Duodenal mucosa (tissue), 2 donors: ENCODE results near the gene SRP54.
"Not testable (repeated sequence)": the region's sequence is repeated elsewhere in the genome, so short reads cannot be mapped to it uniquely, and the experiment has no call there.

Experiments
- H3K27ac ChIP-seq: one replicate; pipeline ENCODE4 v1.7.0; 2013; ENCODE audit warnings: low read depth, low read length
- H3K27me3 ChIP-seq, 2 donors: one replicate each; pipeline ENCODE4 v1.7.0; 2013; ENCODE audit warnings: low read length in 2 of 2, control low read depth in 1 of 2; ENCODE audit not compliant: insufficient read depth in 2 of 2, control insufficient read depth in 1 of 2
- H3K36me3 ChIP-seq, 2 donors: one replicate each; pipeline ENCODE4 v1.7.0; 2013; ENCODE audit warnings: low read length in 2 of 2, control low read depth in 1 of 2; ENCODE audit not compliant: insufficient read depth in 2 of 2, control insufficient read depth in 1 of 2
- H3K4me1 ChIP-seq, 2 donors: one replicate each; pipeline ENCODE4 v1.7.0; 2013; ENCODE audit warnings: low read length in 2 of 2, control low read depth in 1 of 2; ENCODE audit not compliant: insufficient read depth in 2 of 2, control insufficient read depth in 1 of 2
- H3K4me3 ChIP-seq, 2 donors: one replicate each; pipeline ENCODE4 v1.7.0; 2013; ENCODE audit warnings: low read length in 2 of 2, low read depth in 1 of 2
- H3K9ac ChIP-seq, 2 donors: one replicate each; pipeline ENCODE4 v1.7.0; 2013; ENCODE audit warnings: low read length in 2 of 2, low read depth in 1 of 2
- H3K9me3 ChIP-seq, 2 donors: one replicate each; pipeline ENCODE4 v1.7.0; 2013; ENCODE audit warnings: low read length in 2 of 2, control low read depth in 1 of 2; ENCODE audit not compliant: control insufficient read depth in 1 of 2

Gene SRP54

GRCh38 chr14:35001621-35002020, 18.8 kb downstream of the SRP54 start:
- H3K36me3 ChIP-seq, result peaks cover 0 to 18% of the 10 kb centered on the region in 2 donors
- no peak overlapping the region for H3K4me3 ChIP-seq
- no peak overlapping the region for H3K9ac ChIP-seq
- no peaks in the 10 kb centered on the region for H3K27me3 ChIP-seq
- H3K27ac ChIP-seq, result no peak overlapping the region
- H3K4me1 ChIP-seq, result no peaks in the 10 kb centered on the region
- H3K9me3 ChIP-seq, result no peaks in the 10 kb centered on the region

GRCh38 chr14:35004839-35005238, 22.0 kb downstream of the SRP54 start:
- Histone ChIP-seq H3K36me3 (peaks cover 7 to 22% of the 10 kb centered on the region in 2 donors), H3K4me1 (no peaks in the 10 kb centered on the region), H3K27ac (no peak overlapping the region)

GRCh38 chr14:35016568-35016967, 33.8 kb downstream of the SRP54 start:
- H3K9me3 ChIP-seq, result no peaks in the 10 kb centered on the region
- no peaks in the 10 kb centered on the region for H3K4me1 ChIP-seq
- no peak overlapping the region for H3K4me3 ChIP-seq
- H3K9ac ChIP-seq, result no peak overlapping the region
- H3K27ac ChIP-seq, result no peak overlapping the region
- H3K27me3 ChIP-seq, result no peaks in the 10 kb centered on the region
- H3K36me3 ChIP-seq, result peaks cover 21 to 69% of the 10 kb centered on the region in 2 donors

More at GRCh38 chr14:35004839-35005238, 22.0 kb downstream of the SRP54 start:
- Histone ChIP-seq H3K4me3 (no peak overlapping the region), H3K27me3 (no peaks in the 10 kb centered on the region), H3K9me3 (no peaks in the 10 kb centered on the region), H3K9ac (no peak overlapping the region)

GRCh38 chr14:35020713-35021112, 37.9 kb downstream of the SRP54 start:
- H3K27ac ChIP-seq, result no peak overlapping the region
- H3K36me3 ChIP-seq, result peaks cover 29 to 66% of the 10 kb centered on the region in 2 donors
- H3K4me1 ChIP-seq, result no peaks in the 10 kb centered on the region
- no peak overlapping the region for H3K4me3 ChIP-seq
- no peak overlapping the region for H3K9ac ChIP-seq
- H3K9me3 ChIP-seq, result no peaks in the 10 kb centered on the region
- H3K27me3 ChIP-seq, result no peaks in the 10 kb centered on the region

GRCh38 chr14:35028435-35028834, 45.6 kb downstream of the SRP54 start:
- no peak overlapping the region for H3K4me3 ChIP-seq
- H3K9me3 ChIP-seq, result no peaks in the 10 kb centered on the region
- H3K27me3 ChIP-seq, result no peaks in the 10 kb centered on the region
- H3K27ac ChIP-seq, result no peak overlapping the region
- H3K36me3 ChIP-seq, result peaks cover 24 to 54% of the 10 kb centered on the region in 2 donors
- no peak overlapping the region for H3K9ac ChIP-seq
- H3K4me1 ChIP-seq, result no peaks in the 10 kb centered on the region

GRCh38 chr14:35032562-35032961, 49.8 kb downstream of the SRP54 start:
- Histone ChIP-seq H3K27ac (no peak overlapping the region), H3K4me3 (no peak overlapping the region), H3K9ac (no peak overlapping the region), H3K27me3 (no peaks in the 10 kb centered on the region), H3K4me1 (no peaks in the 10 kb centered on the region), H3K9me3 (peaks cover 0 to 4% of the 10 kb centered on the region in 2 donors), H3K36me3 (peaks cover 15 to 26% of the 10 kb centered on the region in 2 donors)

GRCh38 chr14:35034440-35034833, 51.6 kb downstream of the SRP54 start:
- Histone ChIP-seq H3K27me3 (no peaks in the 10 kb centered on the region), H3K36me3 (peaks cover under 1 to 14% of the 10 kb centered on the region in 2 donors), H3K4me1 (no peaks in the 10 kb centered on the region), H3K27ac (no peak overlapping the region), H3K4me3 (no peak overlapping the region), H3K9ac (no peak overlapping the region), H3K9me3 (peaks cover 0 to 4% of the 10 kb centered on the region in 2 donors)

GRCh38 chr14:35034944-35035554, 52.3 kb downstream of the SRP54 start:
- H3K4me1 ChIP-seq, H3K27me3 ChIP-seq, H3K27ac ChIP-seq, H3K4me3 ChIP-seq, H3K9me3 ChIP-seq, H3K9ac ChIP-seq: not testable (repeated sequence)
- H3K36me3 ChIP-seq, result peaks cover 0 to 14% of the 10 kb centered on the region in 2 donors

GRCh38 chr14:35038312-35038711, 55.5 kb downstream of the SRP54 start:
- H3K36me3 ChIP-seq, H3K9me3 ChIP-seq, H3K27me3 ChIP-seq, H3K9ac ChIP-seq, H3K27ac ChIP-seq, H3K4me1 ChIP-seq, H3K4me3 ChIP-seq: not testable (repeated sequence)

- Histone ChIP-seq H3K27me3 (no peaks in the 10 kb centered on the region), H3K36me3 (no peaks in the 10 kb centered on the region), H3K27ac (no peak overlapping the region), H3K4me1 (no peaks in the 10 kb centered on the region), H3K9ac (no peak overlapping the region), H3K4me3 (no peak overlapping the region), H3K9me3 (no peaks in the 10 kb centered on the region)
Observed at GRCh38 chr14:35042632-35043031, 59.8 kb downstream of the SRP54 start.

GRCh38 chr14:35043046-35043445, 60.3 kb downstream of the SRP54 start:
- Histone ChIP-seq H3K9me3 (no peaks in the 10 kb centered on the region), H3K9ac (no peak overlapping the region), H3K36me3 (no peaks in the 10 kb centered on the region), H3K4me3 (no peak overlapping the region), H3K27me3 (no peaks in the 10 kb centered on the region), H3K4me1 (no peaks in the 10 kb centered on the region), H3K27ac (no peak overlapping the region)
